Raji (cell line): ENCODE results near the gene CCPG1.

Experiments
- POLR2A ChIP-seq: IDR thresholded peaks from 2 replicates; pipeline ENCODE4 v1.6.1; 2011; ENCODE audit warnings: low read depth, low read length, control low read depth; ENCODE audit not compliant: insufficient read depth

CCPG1 gene

GRCh38 chr15:55408012-55408928 is at the start of gene CCPG1, which contains the start of gene PIERCE2:
Gene CCPG1 (minus strand): TSS chr15:55408359. CDS start chr15:55389424, 18,935 bp downstream.
Gene PIERCE2 (plus strand): TSS chr15:55408495. CDS start chr15:55408769, 274 bp downstream.
- TF ChIP-seq POLR2A, result peak; percentile 75

DNA sequence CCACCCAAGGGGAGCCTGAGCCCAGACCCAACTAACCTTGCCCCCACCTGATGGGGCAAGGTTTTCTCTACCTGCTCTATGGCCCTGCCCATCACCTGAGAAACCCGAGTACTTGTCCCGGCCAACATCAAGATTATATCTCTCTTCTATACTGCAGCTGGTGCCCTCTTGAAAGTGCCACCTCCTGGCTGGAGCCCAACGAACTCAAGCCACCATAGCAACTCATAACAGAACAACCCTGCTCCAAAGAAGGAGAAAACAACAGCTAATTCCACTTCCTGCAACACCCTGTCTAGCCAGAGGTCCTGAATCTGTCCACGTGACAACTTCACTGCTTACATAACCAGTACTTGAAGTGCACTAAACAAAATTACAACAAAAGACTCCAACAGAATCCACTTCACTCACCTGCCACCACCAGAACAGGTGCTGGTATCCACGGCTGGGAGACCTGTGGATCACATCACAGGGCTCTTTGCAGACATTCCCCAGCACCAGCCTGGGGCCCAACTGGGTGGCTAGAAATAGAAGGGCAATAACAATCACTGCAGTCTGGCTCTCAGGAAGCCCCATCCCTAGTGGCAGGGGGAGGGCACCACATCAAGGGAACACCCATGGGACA is 49.4 kb upstream of the CCPG1 start:
- TF ChIP-seq POLR2A, result no peak

GRCh38 chr15:55434989-55435825 is 27.0 kb upstream of the CCPG1 start:
- no peak for TF ChIP-seq POLR2A

GRCh38 chr15:55422089-55422488 is 13.9 kb upstream of the CCPG1 start:
- TF ChIP-seq POLR2A, result no peak

DNA sequence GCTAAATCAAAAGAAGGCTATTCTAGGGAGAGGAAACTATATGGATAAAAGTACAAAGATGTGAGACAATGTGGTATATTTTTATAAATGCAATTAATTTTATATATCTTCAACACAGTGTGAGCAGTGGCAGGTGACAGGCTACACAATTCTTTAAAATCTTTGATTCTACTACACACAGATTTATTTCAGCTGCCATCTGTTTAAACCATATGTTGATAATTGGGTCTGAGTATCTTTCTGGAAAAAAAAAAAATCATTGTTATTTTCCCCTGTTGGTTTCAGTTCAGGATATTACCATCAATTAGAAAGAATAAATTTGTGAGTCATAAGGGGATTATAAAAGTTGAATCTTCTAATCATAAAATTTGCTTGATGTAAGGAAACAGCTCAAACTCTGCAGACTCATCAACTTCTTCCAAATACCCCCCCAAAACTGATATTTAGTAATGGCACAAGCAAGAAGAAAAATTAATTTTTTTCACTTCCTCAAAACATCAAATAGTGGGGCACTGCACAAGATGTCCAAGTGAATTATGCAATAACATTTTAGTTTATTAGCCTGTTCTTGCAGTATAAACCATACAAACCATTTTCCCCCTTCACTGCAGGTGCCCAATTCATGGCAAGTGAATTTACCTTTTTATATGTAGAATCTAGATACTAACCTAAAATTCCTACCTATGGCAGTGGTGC is 12.2 kb upstream of the CCPG1 start:
- no peak for TF ChIP-seq POLR2A

GRCh38 chr15:55407498-55408011 is 604 bp downstream of the CCPG1 start:
- no peak for TF ChIP-seq POLR2A

DNA sequence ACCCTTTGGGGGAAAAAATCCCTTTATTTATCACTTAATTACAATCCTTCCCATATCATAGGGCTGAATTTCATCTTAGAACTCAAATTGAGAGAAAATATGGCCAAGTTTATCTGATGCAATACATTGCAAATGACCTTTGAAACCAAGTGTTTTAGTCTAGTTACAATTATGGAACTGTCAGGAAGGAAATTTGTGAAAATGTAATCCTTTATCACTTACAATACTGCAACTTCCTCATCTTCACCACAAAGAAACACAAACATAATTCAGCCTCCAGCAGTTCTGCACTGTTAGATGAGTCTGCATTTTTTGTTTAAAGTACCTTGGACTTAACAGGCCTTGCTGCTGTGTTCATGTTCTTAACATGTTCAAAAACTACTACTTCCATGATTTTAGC is 4.6 kb downstream of the CCPG1 start:
- 0 out of 2 replicates have a peak, but pooled peaks have one; percentile 20 for TF ChIP-seq POLR2A

DNA sequence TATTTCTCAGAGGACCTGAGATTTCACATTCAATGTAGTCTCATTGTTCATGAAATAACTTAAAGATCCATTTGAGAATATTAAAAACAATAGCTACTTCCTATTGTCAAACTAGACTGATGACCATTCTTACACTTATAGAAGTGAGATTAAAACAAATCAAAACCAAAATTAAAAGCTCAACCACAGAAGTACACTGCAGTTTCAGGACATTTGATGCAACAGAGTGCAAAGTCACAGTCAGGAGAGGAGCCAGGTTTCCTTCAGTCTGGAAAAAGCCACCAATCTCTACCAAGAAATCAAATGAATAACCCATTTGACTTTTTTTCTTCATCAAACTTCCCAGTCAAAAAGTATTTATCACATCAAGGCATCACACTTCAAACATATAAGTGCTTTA is 5.5 kb downstream of the CCPG1 start:
- TF ChIP-seq POLR2A, result no peak

GRCh38 chr15:55401786-55402246 is 6.3 kb downstream of the CCPG1 start:
- TF ChIP-seq POLR2A, result no peak

DNA sequence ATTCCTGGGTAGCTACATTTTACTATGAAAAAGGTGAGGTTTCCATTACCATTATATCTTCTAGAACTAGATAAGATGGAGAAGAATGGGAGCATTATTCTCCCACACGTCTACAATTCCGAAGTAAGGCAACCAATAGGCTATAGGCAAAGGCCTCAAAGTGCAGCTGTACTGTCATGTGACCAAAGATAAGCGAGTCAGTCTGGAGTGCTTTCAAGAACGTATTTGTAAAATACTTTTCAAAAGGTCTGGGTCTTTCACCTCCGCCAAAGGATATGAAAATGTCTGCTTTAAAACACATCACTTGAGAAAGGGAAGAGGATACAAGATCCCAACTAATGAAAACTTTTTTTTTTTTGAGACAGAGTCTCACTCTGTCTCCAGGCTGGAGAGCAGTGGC is 9.9 kb downstream of the CCPG1 start:
- no peak for TF ChIP-seq POLR2A

- TF ChIP-seq POLR2A, result no peak
These were observed 13.5 kb downstream of the CCPG1 start for GRCh38 chr15:55394694-55395093.

GRCh38 chr15:55389264-55389607 is 18.9 kb downstream of the CCPG1 start:
- no peak for TF ChIP-seq POLR2A

DNA sequence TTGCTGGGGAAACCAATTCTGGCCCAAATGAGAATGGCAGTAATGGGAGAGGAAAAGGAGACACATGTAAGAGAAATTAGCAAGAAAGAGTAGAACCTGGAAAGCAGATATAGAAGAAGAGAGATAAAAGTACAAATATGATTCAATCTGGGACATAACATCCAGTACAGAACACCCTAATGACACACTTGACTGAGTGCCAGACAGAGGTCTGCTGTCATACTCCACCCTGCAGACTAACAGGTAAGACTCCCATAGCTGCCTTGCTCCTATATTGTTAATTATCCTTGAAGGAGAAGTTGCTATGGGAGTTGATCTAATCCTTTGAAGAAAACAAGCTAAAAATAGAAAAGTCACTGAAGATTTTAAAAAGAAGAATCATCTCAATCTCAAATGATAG is 21.1 kb downstream of the CCPG1 start:
- no peak for TF ChIP-seq POLR2A

- TF ChIP-seq POLR2A, result no peak
These were observed 24.5 kb downstream of the CCPG1 start for GRCh38 chr15:55383687-55384086.
